Measurements from ENCODE around the gene PTTG1. TPM values are rescaled to one million over a fixed set of nuclear protein-coding genes. Genes with fewer than 3 reads are reported as not detected.
A peak's percentile ranks its signal among the peaks of the same experiment; 100 is the strongest.

Gene PTTG1
- total RNA-seq, 1 donor from 2014 or later = 32.2 TPM

- no peak for DNase-seq
Measured at GRCh38 chr5:160455600-160455999, 33.9 kb downstream of the PTTG1 start.

DNA sequence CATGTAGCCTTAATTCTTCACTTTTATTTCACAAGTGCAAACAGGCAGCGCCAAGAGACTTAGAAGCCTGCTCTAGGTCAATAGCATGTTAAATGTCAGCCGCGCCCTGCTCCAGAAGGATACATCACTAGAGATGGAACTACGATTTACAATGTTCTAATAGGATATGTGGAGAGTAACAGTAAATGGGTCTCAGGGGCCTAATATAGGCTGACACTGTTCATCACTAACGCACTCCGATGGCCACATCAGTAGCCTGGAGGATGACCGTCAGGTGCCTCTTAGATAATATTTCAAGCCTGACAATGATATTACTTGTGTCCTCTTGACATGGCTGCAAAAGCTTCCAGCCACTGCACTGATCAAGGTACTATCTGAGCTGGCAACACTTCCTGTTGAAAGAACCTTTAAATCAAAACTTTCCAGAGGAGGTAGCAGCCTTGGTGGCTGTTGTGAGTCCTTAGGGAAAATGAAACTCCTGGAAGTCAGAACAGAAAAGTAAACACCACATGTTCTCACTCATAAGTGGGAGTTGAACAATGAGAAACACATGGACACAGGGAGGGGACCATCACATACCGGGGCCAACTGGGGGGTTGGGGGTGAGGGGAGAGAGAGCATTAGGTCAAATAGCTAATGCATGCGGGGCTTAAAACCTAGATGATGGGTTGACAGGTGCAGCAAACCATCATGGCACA is 35.0 kb downstream of the PTTG1 start:
- DNase-seq = no peak

- DNase-seq = no peak
Measured at GRCh38 chr5:160457252-160457651, 35.6 kb downstream of the PTTG1 start.

- DNase-seq = peak; percentile 2
Measured at GRCh38 chr5:160458806-160459800, 37.4 kb downstream of the PTTG1 start.

GRCh38 chr5:160460377-160461049 is 38.9 kb downstream of the PTTG1 start:
- no peak for DNase-seq

GRCh38 chr5:160461378-160461777 is 39.7 kb downstream of the PTTG1 start:
- DNase-seq = no peak

DNA sequence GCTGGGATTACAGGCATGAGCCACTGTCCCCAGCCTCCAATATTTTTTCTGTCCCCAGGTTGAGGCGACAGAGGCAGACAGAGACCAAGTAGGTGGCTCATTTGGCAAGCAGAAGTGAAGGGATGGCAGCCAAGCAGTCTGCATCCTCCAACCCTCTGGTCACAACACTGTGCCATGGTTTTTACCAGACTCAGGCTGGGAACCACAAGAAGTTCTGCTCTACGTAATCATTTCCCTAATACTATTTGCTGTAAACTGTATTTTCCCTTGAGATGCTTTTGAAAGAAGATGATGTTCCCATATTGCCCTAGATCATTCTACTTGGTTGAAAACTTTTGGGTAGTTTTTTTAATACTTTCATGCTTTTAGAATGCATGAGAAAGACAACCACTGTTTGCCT is 40.5 kb downstream of the PTTG1 start:
- no peak for DNase-seq

DNA sequence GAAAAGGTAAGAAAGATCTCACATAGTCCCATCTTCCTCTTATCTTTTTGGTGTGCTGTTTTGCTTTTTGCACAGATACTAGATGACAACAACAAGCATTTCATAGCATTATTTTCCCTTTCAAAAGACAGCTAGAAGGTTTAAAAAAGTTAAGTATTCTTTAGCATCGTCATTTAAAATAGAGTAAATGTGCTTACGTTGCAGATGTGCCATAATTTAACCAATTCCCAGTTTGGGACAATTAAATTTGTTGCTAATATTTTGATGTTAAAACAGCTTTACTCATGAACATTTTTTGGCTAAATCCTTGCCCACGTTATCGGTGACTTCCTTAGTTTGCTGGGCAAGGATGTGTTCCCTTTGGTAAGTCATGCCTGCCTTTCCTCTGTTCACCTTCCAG is 41.6 kb downstream of the PTTG1 start:
- no peak for DNase-seq

DNA sequence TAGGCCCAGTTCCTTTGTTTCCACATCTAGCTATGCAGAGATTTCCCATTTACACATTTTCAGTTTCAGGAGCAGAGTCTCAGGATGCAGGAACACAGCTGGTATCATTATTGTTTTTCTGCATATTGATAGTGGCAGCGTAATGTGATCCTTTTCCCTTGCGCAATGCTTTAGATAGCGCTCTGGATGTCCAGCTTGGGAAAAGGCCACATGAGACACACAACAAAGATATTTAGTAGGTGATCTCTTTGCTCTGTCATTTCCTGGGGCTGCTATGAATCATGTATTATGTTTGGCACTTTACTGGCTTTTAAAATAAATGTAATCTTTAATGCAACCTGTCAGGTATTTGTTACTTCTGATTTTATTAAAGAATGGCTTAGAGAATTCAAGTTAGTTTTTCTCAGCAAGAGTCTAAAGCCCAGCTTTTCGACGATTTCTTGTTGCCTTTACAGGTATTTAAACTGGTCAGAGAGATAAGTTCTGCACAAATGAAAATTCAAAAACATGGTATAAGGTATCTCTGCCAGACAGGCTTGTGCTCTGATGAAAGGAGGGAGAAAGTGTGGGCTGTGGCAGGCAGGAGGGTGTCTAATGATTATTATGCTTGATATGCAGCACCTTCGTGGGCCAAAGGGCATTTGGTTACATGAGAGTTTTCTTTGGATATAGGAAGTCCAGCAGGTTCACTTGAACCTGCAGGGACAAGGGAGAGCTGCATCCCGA is 42.2 kb downstream of the PTTG1 start:
- no peak for DNase-seq

GRCh38 chr5:160464466-160464797 is 42.8 kb downstream of the PTTG1 start:
- no peak for DNase-seq

DNA sequence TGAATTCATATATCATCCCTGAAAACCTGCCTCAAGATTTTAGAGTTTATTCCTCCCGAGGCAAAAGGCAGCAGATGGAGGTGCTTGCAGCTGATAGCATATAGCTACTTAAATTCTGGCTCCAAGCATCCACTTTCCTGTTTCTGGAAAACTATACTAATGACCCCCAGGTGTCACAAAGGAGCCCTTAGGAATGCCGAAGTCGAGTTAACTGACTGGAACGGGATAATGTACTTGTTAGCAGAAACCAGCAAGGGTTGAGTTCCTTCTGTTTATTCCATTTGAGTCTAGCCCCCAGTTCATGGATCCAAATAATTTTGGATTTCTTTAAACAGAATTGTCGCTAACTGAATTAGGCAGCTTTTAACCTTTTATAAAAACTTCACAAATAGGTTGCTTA is 44.5 kb downstream of the PTTG1 start:
- no peak for DNase-seq

- no peak for DNase-seq
Measured at GRCh38 chr5:160466889-160467554, 45.4 kb downstream of the PTTG1 start.

GRCh38 chr5:160467555-160468362 is 46.1 kb downstream of the PTTG1 start:
- peak; percentile 23 for DNase-seq

DNA sequence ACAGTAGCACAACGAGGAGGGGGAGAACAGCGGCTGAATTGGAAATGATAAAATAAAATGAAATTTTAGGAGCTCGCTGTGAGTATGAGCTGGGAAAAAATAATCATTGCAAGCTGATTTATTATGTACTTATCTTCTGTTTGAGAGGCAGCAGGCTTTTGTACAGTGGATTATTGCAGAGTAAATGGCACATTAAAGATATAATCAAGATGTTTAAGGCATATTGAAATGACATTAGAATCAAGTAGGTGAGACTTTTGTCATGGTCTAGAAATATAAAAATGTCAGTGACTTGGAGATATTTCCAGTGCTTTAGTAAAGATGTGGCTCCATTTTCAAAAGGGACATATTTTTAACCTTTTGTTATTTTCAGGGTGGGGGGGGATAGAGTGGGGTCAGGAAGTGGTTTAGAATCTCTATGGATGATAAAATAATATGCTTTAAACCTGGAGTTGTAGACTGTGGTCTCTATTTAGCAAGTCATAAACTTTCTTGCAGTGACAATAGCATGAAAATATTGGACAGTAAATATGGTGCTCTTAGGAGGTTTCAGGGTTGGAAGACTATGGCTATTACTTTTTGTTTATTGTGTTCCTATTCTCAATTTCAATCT is 46.8 kb downstream of the PTTG1 start:
- DNase-seq = no peak

DNA sequence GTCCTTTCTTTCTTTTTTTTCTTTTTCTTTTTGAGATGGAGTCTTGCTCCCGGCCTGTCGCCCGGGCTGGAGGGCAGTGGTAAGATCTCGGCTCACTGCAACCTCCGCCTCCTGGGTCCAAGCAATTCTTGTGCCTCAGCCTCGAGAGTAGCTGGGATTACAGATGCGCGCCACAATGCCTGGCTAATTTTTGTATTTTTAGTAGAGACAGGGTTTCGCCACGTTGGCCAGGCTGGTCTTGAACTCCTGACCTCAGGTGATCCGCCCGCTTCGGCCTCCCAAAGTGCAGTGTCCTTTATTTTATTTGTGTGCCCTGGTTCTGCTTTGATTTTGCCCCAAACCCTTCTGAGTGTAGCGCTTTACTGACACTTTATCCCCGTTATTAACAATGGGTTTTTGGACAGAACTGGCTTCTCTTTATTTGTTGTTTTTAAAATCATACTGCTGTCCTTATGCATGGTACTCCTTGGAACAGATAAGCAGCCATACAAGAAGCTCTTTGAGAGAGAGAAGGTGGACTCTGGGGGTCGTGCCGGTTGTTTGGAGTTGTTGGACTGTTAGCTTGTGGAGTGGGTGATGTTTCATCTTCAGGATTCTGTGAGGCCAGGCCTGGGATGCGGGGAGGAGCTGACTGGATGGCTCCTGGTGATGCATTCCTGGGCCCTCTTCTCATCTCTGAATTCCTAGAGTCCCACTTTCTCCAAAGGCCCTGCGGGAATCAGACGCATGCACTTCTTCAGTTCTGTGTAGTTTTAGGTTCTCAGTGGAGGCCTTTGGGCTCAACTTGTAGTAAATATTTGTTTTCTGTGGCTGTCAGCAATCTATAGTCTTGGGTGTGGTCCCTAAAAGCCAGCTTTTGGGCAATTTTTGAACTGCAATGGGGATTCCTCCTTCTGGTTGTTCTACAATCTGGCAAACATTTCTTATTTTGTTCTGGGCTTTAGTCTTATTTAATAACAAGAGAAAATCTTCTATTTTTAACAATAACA is 47.8 kb downstream of the PTTG1 start:
- no peak for DNase-seq

DNA sequence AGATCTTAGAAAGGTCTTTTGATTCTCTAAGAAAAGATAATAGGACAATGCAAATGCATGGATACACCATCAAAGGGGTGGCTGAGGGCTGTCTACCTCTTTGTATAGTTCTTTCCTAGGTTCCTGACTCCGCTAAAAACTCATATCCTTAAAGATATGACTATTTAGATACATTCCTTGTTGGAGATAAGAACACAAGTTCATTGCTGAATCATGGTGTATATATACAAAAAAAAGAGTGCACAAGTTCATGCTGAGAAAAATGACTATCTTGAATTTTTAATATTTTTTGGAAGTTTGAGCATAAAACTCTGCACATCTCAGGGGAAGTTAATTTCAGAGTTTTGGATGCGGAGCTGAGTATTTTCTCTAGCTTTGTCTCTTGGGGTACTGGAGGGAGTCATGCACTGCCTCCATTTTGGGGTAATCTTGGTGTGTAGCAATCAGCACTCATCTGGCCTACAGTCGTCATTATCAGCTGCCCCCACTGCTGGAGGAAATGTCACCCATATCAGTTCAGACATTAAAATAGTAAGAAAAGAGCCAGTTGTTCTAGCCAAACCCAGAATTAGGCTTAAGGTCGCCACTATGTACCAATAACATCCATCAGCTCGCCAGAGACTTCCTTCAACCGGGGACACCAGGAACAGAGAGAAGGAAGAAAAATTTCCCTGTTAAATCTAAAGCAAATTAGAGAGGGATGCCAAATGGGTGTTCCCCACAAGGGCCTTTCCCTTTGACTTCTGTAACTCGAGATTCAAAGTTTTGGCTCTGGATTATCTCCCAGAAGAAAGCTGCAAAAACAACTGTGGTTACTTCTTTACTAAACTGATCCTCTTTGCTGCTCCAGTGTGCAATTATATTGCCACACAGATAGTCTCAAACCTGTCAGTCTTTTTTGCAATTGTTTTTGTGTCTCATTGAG is 49.0 kb downstream of the PTTG1 start:
- no peak for DNase-seq

- DNase-seq = no peak
Measured at GRCh38 chr5:160471761-160472160, 50.1 kb downstream of the PTTG1 start.

- no peak for DNase-seq
Measured at GRCh38 chr5:160472482-160472881, 50.8 kb downstream of the PTTG1 start.

Measured in skin of body (tissue), 2 donors.